OCI-LY1 (cell line): ENCODE results near the gene IRF2BP1.

Source experiments
- H2AFZ ChIP-seq: fragments of 200-600 bp; sonication (generic), shearing (Covaris generic); 2 replicates; pipeline ENCODE4 v1.6.0; 2014; ENCODE audit warnings: antibody characterized with exemption, mild to moderate bottlenecking, low read length
- H3F3A ChIP-seq: fragments of 200-600 bp; sonication (generic), shearing (Covaris generic); 2 replicates; pipeline ENCODE4 v1.6.0; 2014; ENCODE audit warnings: mild to moderate bottlenecking, antibody characterized with exemption, low read length, moderate library complexity; ENCODE audit not compliant: insufficient read depth
- H3K27ac ChIP-seq: fragments of 200-600 bp; sonication (generic); 2 replicates; pipeline ENCODE4 v1.5.1; 2014; ENCODE audit warnings: low read length, mixed run types, mild to moderate bottlenecking, low read depth; ENCODE audit not compliant: poor library complexity, severe bottlenecking
- H3K27me3 ChIP-seq: fragments of 200-600 bp; sonication (generic); 2 replicates; pipeline ENCODE4 v1.6.0; 2014; ENCODE audit warnings: antibody characterized with exemption, mild to moderate bottlenecking, low read length, moderate library complexity; ENCODE audit not compliant: insufficient read depth
- H3K36me3 ChIP-seq: fragments of 200-600 bp; sonication (generic); 2 replicates; pipeline ENCODE4 v1.6.1; 2014; ENCODE audit warnings: mild to moderate bottlenecking, antibody characterized with exemption, low read length, moderate library complexity, mixed read lengths; ENCODE audit not compliant: insufficient read depth
- H3K4me1 ChIP-seq: fragments of 200-600 bp; sonication (generic); 2 replicates; pipeline ENCODE4 v1.5.1; 2014; ENCODE audit warnings: mild to moderate bottlenecking, low read length, moderate library complexity; ENCODE audit not compliant: insufficient read depth, severe bottlenecking
- H3K4me2 ChIP-seq: fragments of 200-600 bp; sonication (generic), shearing (Covaris generic); 2 replicates; pipeline ENCODE4 v1.6.1; 2014; ENCODE audit warnings: low read length
- H3K4me3 ChIP-seq: fragments of 200-600 bp; sonication (generic); 2 replicates; pipeline ENCODE4 v1.5.1; 2014; ENCODE audit warnings: low read length, low read depth, mild to moderate bottlenecking, mixed read lengths; ENCODE audit not compliant: poor library complexity, severe bottlenecking
- H3K79me2 ChIP-seq: fragments of 200-600 bp; shearing (Covaris generic); 2 replicates; pipeline ENCODE4 v1.6.1; 2016; ENCODE audit warnings: mixed run types, low read length, mixed read lengths; ENCODE audit not compliant: insufficient read depth
- H3K9ac ChIP-seq: fragments of 200-600 bp; sonication (generic), shearing (Covaris generic); 2 replicates; pipeline ENCODE4 v1.6.1; 2014; ENCODE audit warnings: mild to moderate bottlenecking, low read length, mixed read lengths
- H3K9me2 ChIP-seq: fragments of 200-600 bp; sonication (generic), shearing (Covaris generic); 2 replicates; pipeline ENCODE4 v1.6.1; 2014; ENCODE audit warnings: low read depth, mild to moderate bottlenecking, low read length, mixed read lengths
- H3K9me3 ChIP-seq: fragments of 200-600 bp; shearing (Covaris generic); 2 replicates; pipeline ENCODE4 v1.6.1; 2014; ENCODE audit warnings: low read length, mixed read lengths
- H4K20me1 ChIP-seq: fragments of 200-600 bp; sonication (generic), shearing (Covaris generic); 2 replicates; pipeline ENCODE4 v1.6.0; 2016; ENCODE audit warnings: mild to moderate bottlenecking, low read length; ENCODE audit not compliant: insufficient read depth
- EZH2 ChIP-seq: fragments of 200-600 bp; sonication (generic), shearing (Covaris generic); IDR thresholded peaks from 2 replicates; pipeline ENCODE4 v1.8.0; 2017; ENCODE audit warnings: borderline replicate concordance, mixed run types, mild to moderate bottlenecking, antibody characterized with exemption, low read length, moderate library complexity, mixed read lengths
- TF ChIP-seq, protein P1 (sequence below): fragments of 200-600 bp; sonication (generic), shearing (Covaris generic); IDR thresholded peaks from 2 replicates; pipeline ENCODE4 v1.5.1; 2017; ENCODE audit warnings: mild to moderate bottlenecking, antibody characterized with exemption, low read length, moderate library complexity, mixed read lengths

The IRF2BP1 gene

GRCh38 chr19:45879971-45880370 lies 6.0 kb downstream of the IRF2BP1 start:
- Histone ChIP-seq H3F3A (no peaks in the 10 kb centered on the region), H3K4me3 (no peak overlapping the region), H3K27ac (no peak overlapping the region), H3K36me3 (no peaks in the 10 kb centered on the region), H3K79me2 (no peaks in the 10 kb centered on the region), H3K9me3 (no peaks in the 10 kb centered on the region), H2AFZ (no peak overlapping the region), H3K4me2 (no peak overlapping the region), H3K27me3 (no peaks in the 10 kb centered on the region), H4K20me1 (no peaks in the 10 kb centered on the region), H3K4me1 (peaks cover 29% of the 10 kb centered on the region), H3K9me2 (no peaks in the 10 kb centered on the region), H3K9ac (no peak overlapping the region)
- TF ChIP-seq, protein P1, sequence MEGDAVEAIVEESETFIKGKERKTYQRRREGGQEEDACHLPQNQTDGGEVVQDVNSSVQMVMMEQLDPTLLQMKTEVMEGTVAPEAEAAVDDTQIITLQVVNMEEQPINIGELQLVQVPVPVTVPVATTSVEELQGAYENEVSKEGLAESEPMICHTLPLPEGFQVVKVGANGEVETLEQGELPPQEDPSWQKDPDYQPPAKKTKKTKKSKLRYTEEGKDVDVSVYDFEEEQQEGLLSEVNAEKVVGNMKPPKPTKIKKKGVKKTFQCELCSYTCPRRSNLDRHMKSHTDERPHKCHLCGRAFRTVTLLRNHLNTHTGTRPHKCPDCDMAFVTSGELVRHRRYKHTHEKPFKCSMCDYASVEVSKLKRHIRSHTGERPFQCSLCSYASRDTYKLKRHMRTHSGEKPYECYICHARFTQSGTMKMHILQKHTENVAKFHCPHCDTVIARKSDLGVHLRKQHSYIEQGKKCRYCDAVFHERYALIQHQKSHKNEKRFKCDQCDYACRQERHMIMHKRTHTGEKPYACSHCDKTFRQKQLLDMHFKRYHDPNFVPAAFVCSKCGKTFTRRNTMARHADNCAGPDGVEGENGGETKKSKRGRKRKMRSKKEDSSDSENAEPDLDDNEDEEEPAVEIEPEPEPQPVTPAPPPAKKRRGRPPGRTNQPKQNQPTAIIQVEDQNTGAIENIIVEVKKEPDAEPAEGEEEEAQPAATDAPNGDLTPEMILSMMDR = no peak
- no peak for TF ChIP-seq EZH2

GRCh38 chr19:45879055-45879454 lies 6.9 kb downstream of the IRF2BP1 start:
- Histone ChIP-seq H3K27me3 (no peaks in the 10 kb centered on the region), H3K4me2 (no peak overlapping the region), H3K4me3 (no peak overlapping the region), H3F3A (no peaks in the 10 kb centered on the region), H2AFZ (no peak overlapping the region), H3K9me2 (no peaks in the 10 kb centered on the region), H3K36me3 (no peaks in the 10 kb centered on the region), H4K20me1 (no peaks in the 10 kb centered on the region), H3K9me3 (no peaks in the 10 kb centered on the region), H3K27ac (no peak overlapping the region), H3K9ac (no peak overlapping the region), H3K4me1 (peaks cover 20% of the 10 kb centered on the region), H3K79me2 (no peaks in the 10 kb centered on the region)
- TF ChIP-seq, protein P1 = no peak
- TF ChIP-seq EZH2 = no peak

DNA sequence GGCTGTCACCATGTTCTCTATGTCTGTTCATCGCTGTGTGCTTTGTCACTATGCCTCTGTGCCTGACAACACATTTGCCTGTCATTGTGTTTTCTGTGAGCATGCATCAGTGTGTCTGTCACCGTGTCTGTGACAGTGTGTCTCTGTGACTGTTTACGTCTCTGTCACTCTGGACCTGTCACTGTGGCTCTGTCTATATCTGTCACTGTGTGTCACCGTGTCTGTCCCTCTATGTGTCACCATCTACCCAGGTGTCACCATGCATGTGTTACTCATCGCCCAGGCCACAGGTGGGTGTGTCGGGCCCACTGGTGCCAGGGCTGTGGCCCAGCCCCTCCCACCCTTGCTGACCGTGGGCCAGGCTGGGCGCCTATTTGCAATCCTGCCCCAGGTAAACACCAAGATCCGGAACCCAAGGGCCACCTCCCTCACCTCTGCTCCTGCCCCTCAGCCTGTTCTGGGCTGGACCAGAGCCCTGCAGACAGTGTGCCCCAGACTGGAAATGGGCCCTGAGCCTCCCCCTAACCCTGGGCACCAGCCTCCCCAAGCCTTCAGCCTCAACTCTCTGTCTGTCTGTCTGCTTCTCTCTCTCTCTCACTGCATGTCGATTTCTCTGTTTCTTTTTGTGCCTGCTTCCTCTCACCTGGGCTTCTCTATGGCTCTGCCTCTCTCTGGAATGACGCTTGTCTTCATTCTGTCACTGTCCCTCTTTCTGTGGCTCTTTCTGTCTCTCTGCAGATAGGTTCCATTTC lies 7.7 kb downstream of the IRF2BP1 start:
- H3K27ac ChIP-seq = no peak overlapping the region
- no peaks in the 10 kb centered on the region for H3F3A ChIP-seq
- no peak overlapping the region for H3K9ac ChIP-seq
- peaks cover 2% of the 10 kb centered on the region; the same call in 1 of the 2 replicates for H3K27me3 ChIP-seq
- H3K9me2 ChIP-seq = no peaks in the 10 kb centered on the region
- H4K20me1 ChIP-seq = no peaks in the 10 kb centered on the region
- H3K9me3 ChIP-seq = no peaks in the 10 kb centered on the region
- no peaks in the 10 kb centered on the region for H3K79me2 ChIP-seq
- H3K4me2 ChIP-seq = no peak overlapping the region
- H2AFZ ChIP-seq = no peak overlapping the region
- H3K4me1 ChIP-seq = peaks cover 14% of the 10 kb centered on the region
- TF ChIP-seq, protein P1 = no peak
- no peak for TF ChIP-seq EZH2
- no peaks in the 10 kb centered on the region for H3K36me3 ChIP-seq
- no peak overlapping the region for H3K4me3 ChIP-seq
